Mesenchymal stem cell (in vitro differentiated cells and primary cell): Measurements from ENCODE around the gene ZNF407.

Source experiments
- DNase-seq: peaks from one replicate; pipeline ENCODE4 v3.0.0-alpha.2; 2013
- H2AFZ ChIP-seq: one replicate; pipeline ENCODE4 v1.6.1; 2013; ENCODE audit warnings: low read depth, mild to moderate bottlenecking, control low read depth, inconsistent platforms, low read length, moderate library complexity
- H2AK5ac ChIP-seq: 2 replicates; pipeline ENCODE4 v1.6.1; 2013; ENCODE audit warnings: low read length, moderate library complexity, mild to moderate bottlenecking, inconsistent platforms; ENCODE audit not compliant: severe bottlenecking
- H2BK120ac ChIP-seq: one replicate; pipeline ENCODE4 v1.6.1; 2013; ENCODE audit warnings: low read depth, mild to moderate bottlenecking, inconsistent platforms, low read length, moderate library complexity
- H2BK12ac ChIP-seq, 2 experiments: one replicate each; pipeline ENCODE4 v1.6.1; 2013; ENCODE audit warnings: inconsistent platforms in 2 of 2, low read length in 2 of 2, mild to moderate bottlenecking in 2 of 2, moderate library complexity in 2 of 2, control low read depth in 1 of 2
- H2BK15ac ChIP-seq: one replicate; pipeline ENCODE4 v1.6.1; 2013; ENCODE audit warnings: mild to moderate bottlenecking, low read depth, inconsistent platforms; ENCODE audit not compliant: poor library complexity, severe bottlenecking
- H2BK5ac ChIP-seq: 2 replicates; pipeline ENCODE4 v1.6.1; 2013; ENCODE audit warnings: low read depth, mild to moderate bottlenecking, low read length, control low read depth, inconsistent platforms; ENCODE audit not compliant: poor library complexity, severe bottlenecking
- H3K14ac ChIP-seq, 2 experiments: one replicate each; pipeline ENCODE4 v1.6.1; 2013; ENCODE audit warnings: inconsistent platforms in 2 of 2, low read length in 2 of 2, control low read depth in 1 of 2, mild to moderate bottlenecking in 1 of 2, moderate library complexity in 1 of 2
- H3K18ac ChIP-seq, 2 experiments: one replicate each; pipeline ENCODE4 v1.6.1; 2013; ENCODE audit warnings: inconsistent platforms in 2 of 2, low read length in 2 of 2, control low read depth in 1 of 2, low read depth in 1 of 2, mild to moderate bottlenecking in 1 of 2
- H3K23ac ChIP-seq, 2 experiments: one replicate each; pipeline ENCODE4 v1.6.1; 2013; ENCODE audit warnings: inconsistent platforms in 2 of 2, low read length in 2 of 2, mild to moderate bottlenecking in 2 of 2, moderate library complexity in 2 of 2, control low read depth in 1 of 2
- H3K27ac ChIP-seq: 2 replicates; pipeline ENCODE4 v1.5.1; 2013; ENCODE audit warnings: mild to moderate bottlenecking, moderate library complexity, low read length, control low read depth, inconsistent platforms; ENCODE audit not compliant: poor library complexity, severe bottlenecking
- H3K27me3 ChIP-seq, 2 experiments: 2 replicates each; pipeline versions ENCODE4 v1.6.1 to v1.7.0; 2013; ENCODE audit warnings: low read length in 2 of 2, mild to moderate bottlenecking in 2 of 2, moderate library complexity in 2 of 2, control low read depth in 1 of 2, inconsistent platforms in 1 of 2; ENCODE audit not compliant: control insufficient read depth in 1 of 2, insufficient read depth in 1 of 2
- H3K36me3 ChIP-seq, 2 experiments: 2 replicates each; pipeline versions ENCODE4 v1.6.1 to v1.7.0; 2013; ENCODE audit warnings: low read length in 2 of 2, control low read depth in 1 of 2, inconsistent platforms in 1 of 2, low read depth in 1 of 2, mild to moderate bottlenecking in 1 of 2; ENCODE audit not compliant: insufficient read depth in 2 of 2, control insufficient read depth in 1 of 2
- H3K4ac ChIP-seq, 2 experiments: one replicate each; pipeline ENCODE4 v1.6.1; 2013; ENCODE audit warnings: inconsistent platforms in 2 of 2, low read length in 2 of 2, mild to moderate bottlenecking in 2 of 2, moderate library complexity in 2 of 2, control low read depth in 1 of 2, low read depth in 1 of 2
- H3K4me1 ChIP-seq: 2 replicates; pipeline ENCODE4 v1.6.1; 2013; ENCODE audit warnings: low read depth, low read length, control low read depth; ENCODE audit not compliant: control insufficient read depth, insufficient read depth
- H3K4me2 ChIP-seq: 2 replicates; pipeline ENCODE4 v1.6.1; 2013; ENCODE audit warnings: low read length, mild to moderate bottlenecking, inconsistent platforms; ENCODE audit not compliant: poor library complexity, severe bottlenecking
- H3K4me3 ChIP-seq, 2 experiments: 2 replicates each; pipeline versions ENCODE4 v1.5.1 to v1.7.0; 2013; ENCODE audit warnings: low read length in 2 of 2, mild to moderate bottlenecking in 2 of 2, control low read depth in 1 of 2, low read depth in 1 of 2; ENCODE audit not compliant: insufficient read depth in 1 of 2
- H3K79me1 ChIP-seq: replicated peaks from 2 replicates; pipeline ENCODE4 v1.6.1; 2013; ENCODE audit warnings: mild to moderate bottlenecking, control low read depth, low read length, inconsistent platforms; ENCODE audit not compliant: poor library complexity, severe bottlenecking
- H3K9ac ChIP-seq: 2 replicates; pipeline ENCODE4 v1.7.0; 2013; ENCODE audit warnings: mild to moderate bottlenecking, low read length, moderate library complexity
- H3K9me3 ChIP-seq: 2 replicates; pipeline ENCODE4 v1.7.0; 2013; ENCODE audit warnings: mild to moderate bottlenecking, low read length; ENCODE audit not compliant: control insufficient read depth
- H4K8ac ChIP-seq: one replicate; pipeline ENCODE4 v1.6.1; 2013; ENCODE audit warnings: inconsistent platforms, mild to moderate bottlenecking, low read length, moderate library complexity
- H4K91ac ChIP-seq: one replicate; pipeline ENCODE4 v1.6.1; 2013; ENCODE audit warnings: mild to moderate bottlenecking, low read length, inconsistent platforms
- WGBS: methylation state at CpG from one replicate; pipeline ENCODE4 v1.1.7; 2013; ENCODE audit warnings: mixed read lengths; 5-methylcytosine and 5-hydroxymethylcytosine counted together

ZNF407 gene

GRCh38 chr18:74638210-74638609 lies 40.5 kb downstream of the ZNF407 start:
- no peak overlapping the region for H3K14ac ChIP-seq
- H2BK5ac ChIP-seq = no peak overlapping the region
- no peak overlapping the region for H3K23ac ChIP-seq
- no peak overlapping the region for H2AFZ ChIP-seq
- no peak overlapping the region for H3K4ac ChIP-seq
- H3K4me2 ChIP-seq = no peak overlapping the region
- no peak overlapping the region for H3K18ac ChIP-seq
- no peak overlapping the region for H2BK12ac ChIP-seq
- H3K9ac ChIP-seq = no peak overlapping the region
- H3K36me3 ChIP-seq = peaks cover 9 to 37% of the 10 kb centered on the region in 2 experiments
- no peak for DNase-seq
- no peak overlapping the region for H4K8ac ChIP-seq
- H3K27me3 ChIP-seq = no peaks in the 10 kb centered on the region
- H3K27ac ChIP-seq = no peak overlapping the region
- H3K9me3 ChIP-seq = no peaks in the 10 kb centered on the region
- H3K4me1 ChIP-seq = peaks cover 2% of the 10 kb centered on the region
- no peak overlapping the region for H4K91ac ChIP-seq
- H3K79me1 ChIP-seq = peaks cover 9% of the 10 kb centered on the region
- WGBS = 93% methylated on average over 3 of the region's 3 CpGs
- H2BK15ac ChIP-seq = no peak overlapping the region
- H2AK5ac ChIP-seq = no peak overlapping the region
- no peak overlapping the region for H3K4me3 ChIP-seq
- H2BK120ac ChIP-seq = no peak overlapping the region

GRCh38 chr18:74644713-74645112 lies 47.0 kb downstream of the ZNF407 start:
- peaks cover 5 to 18% of the 10 kb centered on the region in 2 experiments for H3K36me3 ChIP-seq
- H3K4me3 ChIP-seq = no peak overlapping the region
- no peak overlapping the region for H4K8ac ChIP-seq
- no peak overlapping the region for H3K23ac ChIP-seq
- no peak overlapping the region for H2BK5ac ChIP-seq
- H3K18ac ChIP-seq = no peak overlapping the region
- DNase-seq = no peak
- H3K14ac ChIP-seq = no peak overlapping the region
- H3K4ac ChIP-seq = no peak overlapping the region
- peaks cover 6% of the 10 kb centered on the region for H3K79me1 ChIP-seq
- no peak overlapping the region for H2BK15ac ChIP-seq
- H3K9ac ChIP-seq = no peak overlapping the region
- no peaks in the 10 kb centered on the region for H3K27me3 ChIP-seq
- H4K91ac ChIP-seq = no peak overlapping the region
- H3K27ac ChIP-seq = no peak overlapping the region
- no peak overlapping the region for H2AK5ac ChIP-seq
- H2AFZ ChIP-seq = no peak overlapping the region
- no peak overlapping the region for H2BK12ac ChIP-seq
- no peak overlapping the region for H3K4me2 ChIP-seq
- H3K9me3 ChIP-seq = no peaks in the 10 kb centered on the region
- H3K4me1 ChIP-seq = no peaks in the 10 kb centered on the region
- no peak overlapping the region for H2BK120ac ChIP-seq

- Histone ChIP-seq H2BK120ac (no peak overlapping the region), H3K18ac (no peak overlapping the region), H3K23ac (no peak overlapping the region), H2BK15ac (no peak overlapping the region), H3K14ac (no peak overlapping the region), H4K91ac (no peak overlapping the region), H2AFZ (no peak overlapping the region), H3K79me1 (peaks cover 8% of the 10 kb centered on the region), H3K4me3 (no peak overlapping the region), H3K4me1 (no peaks in the 10 kb centered on the region), H2BK5ac (no peak overlapping the region), H3K4ac (no peak overlapping the region), H4K8ac (no peak overlapping the region), H2BK12ac (no peak overlapping the region), H3K27me3 (no peaks in the 10 kb centered on the region), H3K9ac (no peak overlapping the region), H2AK5ac (no peak overlapping the region), H3K27ac (no peak overlapping the region), H3K4me2 (no peak overlapping the region), H3K9me3 (no peaks in the 10 kb centered on the region), H3K36me3 (peaks cover 5 to 18% of the 10 kb centered on the region in 2 experiments)
- peak; percentile 17 for DNase-seq
- WGBS = no CpG with 5 or more reads among the region's 2 CpGs
These were observed 48.0 kb downstream of the ZNF407 start for GRCh38 chr18:74645679-74646078.

- Histone ChIP-seq H3K4me2 (no peak overlapping the region), H2AK5ac (no peak overlapping the region), H3K18ac (no peak overlapping the region), H4K91ac (no peak overlapping the region), H3K9me3 (no peaks in the 10 kb centered on the region), H3K36me3 (peaks cover 5 to 9% of the 10 kb centered on the region in 2 experiments), H3K14ac (no peak overlapping the region), H2BK12ac (no peak overlapping the region), H3K27me3 (no peaks in the 10 kb centered on the region), H3K4ac (no peak overlapping the region), H2BK15ac (no peak overlapping the region), H3K27ac (no peak overlapping the region), H3K79me1 (peaks cover 8% of the 10 kb centered on the region), H2BK120ac (no peak overlapping the region), H4K8ac (no peak overlapping the region), H3K4me3 (no peak overlapping the region), H2BK5ac (no peak overlapping the region), H2AFZ (no peak overlapping the region), H3K4me1 (no peaks in the 10 kb centered on the region), H3K23ac (no peak overlapping the region), H3K9ac (no peak overlapping the region)
- DNase-seq = no peak
- whole genome bisulfite sequencing = 95% methylated on average over 7 of the region's 8 CpGs
These were observed 53.9 kb downstream of the ZNF407 start for GRCh38 chr18:74651327-74652128.
